OCI-LY3 (cell line): ENCODE data around the gene DEPDC5.

ENCODE experiments used
- H2AFZ ChIP-seq: fragments of 200-600, 300-600 bp; shearing (Covaris generic); 2 replicates; pipeline ENCODE4 v1.6.0; 2014; ENCODE audit warnings: antibody characterized with exemption, low read depth, low read length
- H3K27ac ChIP-seq: fragments of 200-600, 300-600 bp; sonication (generic); 2 replicates; pipeline ENCODE4 v1.5.1; 2014; ENCODE audit warnings: mild to moderate bottlenecking, low read length, moderate library complexity, mixed read lengths
- H3K27me3 ChIP-seq: fragments of 200-600, 300-600 bp; sonication (generic); 2 replicates; pipeline ENCODE4 v1.6.1; 2014; ENCODE audit warnings: low read depth, low read length, mixed read lengths
- H3K36me3 ChIP-seq: fragments of 200-600, 300-600 bp; sonication (generic); replicated peaks from 2 replicates; pipeline ENCODE3; 2014; ENCODE audit warnings: low read depth, low read length, mixed read lengths
- H3K4me1 ChIP-seq: fragments of 300-600, 200-600 bp; sonication (generic); 2 replicates; pipeline ENCODE4 v1.6.1; 2014; ENCODE audit warnings: low read length, mixed read lengths
- H3K4me2 ChIP-seq: fragments of 200-600, 300-600 bp; sonication (generic); 2 replicates; pipeline ENCODE4 v1.6.1; 2014; ENCODE audit warnings: low read length, mixed read lengths
- H3K4me3 ChIP-seq: fragments of 300-600, 200-600 bp; sonication (generic); 2 replicates; pipeline ENCODE4 v1.5.1; 2014; ENCODE audit warnings: antibody characterized with exemption, mild to moderate bottlenecking, low read length, moderate library complexity
- H3K79me2 ChIP-seq: fragments of 300-600, 200-600 bp; shearing (Covaris generic); 2 replicates; pipeline ENCODE4 v1.6.1; 2014; ENCODE audit warnings: mild to moderate bottlenecking, low read length, mixed read lengths
- H3K9ac ChIP-seq: fragments of 300-600, 200-600 bp; shearing (Covaris generic); 2 replicates; pipeline ENCODE4 v1.6.0; 2014; ENCODE audit warnings: mild to moderate bottlenecking, low read length, moderate library complexity
- H3K9me3 ChIP-seq: fragments of 200-600, 300-600 bp; shearing (Covaris generic); 2 replicates; pipeline ENCODE4 v1.6.1; 2014; ENCODE audit warnings: low read length, mixed read lengths; ENCODE audit not compliant: insufficient read depth
- H4K20me1 ChIP-seq: fragments of 200-600, 300-600 bp; sonication (generic); 2 replicates; pipeline ENCODE4 v1.6.1; 2016; ENCODE audit warnings: low read length, mixed read lengths; ENCODE audit not compliant: insufficient read depth
- EZH2phosphoT487 ChIP-seq: fragments of 200-600 bp; shearing (Covaris generic); IDR thresholded peaks from 2 replicates; pipeline ENCODE4 v1.6.1; 2018; ENCODE audit warnings: antibody characterized with exemption, mixed run types, low read depth
- TF ChIP-seq, protein P1 (sequence below): fragments of 200-600, 300-600 bp; sonication (generic); IDR thresholded peaks from 2 replicates; pipeline ENCODE4 v1.5.1; 2014; ENCODE audit warnings: antibody characterized with exemption, low read length, low read depth

DEPDC5 gene

DNA sequence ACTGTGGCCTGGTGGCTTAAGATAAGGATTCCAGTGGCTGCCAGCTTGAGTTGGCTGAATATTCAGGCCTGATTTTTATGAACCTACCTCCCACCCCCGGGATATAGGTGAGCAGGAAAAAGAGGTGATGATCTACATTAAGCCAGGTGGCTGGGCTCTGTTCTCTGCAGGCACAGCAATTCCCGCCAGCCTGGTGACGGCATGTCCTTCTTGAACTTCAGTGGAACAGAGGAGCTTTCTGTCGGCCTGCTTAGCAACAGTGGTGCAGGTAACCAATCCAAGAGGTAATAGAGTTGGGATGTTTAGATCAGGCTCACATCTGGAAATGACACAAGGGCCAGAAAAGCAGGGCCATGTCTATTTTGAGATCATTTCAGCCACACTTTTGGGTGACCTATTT lies 68.7 kb downstream of the DEPDC5 start:
- H3K9ac ChIP-seq, result no peak overlapping the region
- no peak overlapping the region for H3K4me3 ChIP-seq
- TF ChIP-seq EZH2phosphoT487, result no peak
- TF ChIP-seq, protein P1, sequence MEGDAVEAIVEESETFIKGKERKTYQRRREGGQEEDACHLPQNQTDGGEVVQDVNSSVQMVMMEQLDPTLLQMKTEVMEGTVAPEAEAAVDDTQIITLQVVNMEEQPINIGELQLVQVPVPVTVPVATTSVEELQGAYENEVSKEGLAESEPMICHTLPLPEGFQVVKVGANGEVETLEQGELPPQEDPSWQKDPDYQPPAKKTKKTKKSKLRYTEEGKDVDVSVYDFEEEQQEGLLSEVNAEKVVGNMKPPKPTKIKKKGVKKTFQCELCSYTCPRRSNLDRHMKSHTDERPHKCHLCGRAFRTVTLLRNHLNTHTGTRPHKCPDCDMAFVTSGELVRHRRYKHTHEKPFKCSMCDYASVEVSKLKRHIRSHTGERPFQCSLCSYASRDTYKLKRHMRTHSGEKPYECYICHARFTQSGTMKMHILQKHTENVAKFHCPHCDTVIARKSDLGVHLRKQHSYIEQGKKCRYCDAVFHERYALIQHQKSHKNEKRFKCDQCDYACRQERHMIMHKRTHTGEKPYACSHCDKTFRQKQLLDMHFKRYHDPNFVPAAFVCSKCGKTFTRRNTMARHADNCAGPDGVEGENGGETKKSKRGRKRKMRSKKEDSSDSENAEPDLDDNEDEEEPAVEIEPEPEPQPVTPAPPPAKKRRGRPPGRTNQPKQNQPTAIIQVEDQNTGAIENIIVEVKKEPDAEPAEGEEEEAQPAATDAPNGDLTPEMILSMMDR, result no peak
- no peaks in the 10 kb centered on the region for H3K9me3 ChIP-seq
- H4K20me1 ChIP-seq, result no peaks in the 10 kb centered on the region
- H3K36me3 ChIP-seq, result peaks cover 47% of the 10 kb centered on the region
- no peak overlapping the region for H2AFZ ChIP-seq
- H3K27me3 ChIP-seq, result no peaks in the 10 kb centered on the region
- no peaks in the 10 kb centered on the region for H3K79me2 ChIP-seq
- no peak overlapping the region for H3K27ac ChIP-seq
- H3K4me1 ChIP-seq, result no peaks in the 10 kb centered on the region
- H3K4me2 ChIP-seq, result no peak overlapping the region

DNA sequence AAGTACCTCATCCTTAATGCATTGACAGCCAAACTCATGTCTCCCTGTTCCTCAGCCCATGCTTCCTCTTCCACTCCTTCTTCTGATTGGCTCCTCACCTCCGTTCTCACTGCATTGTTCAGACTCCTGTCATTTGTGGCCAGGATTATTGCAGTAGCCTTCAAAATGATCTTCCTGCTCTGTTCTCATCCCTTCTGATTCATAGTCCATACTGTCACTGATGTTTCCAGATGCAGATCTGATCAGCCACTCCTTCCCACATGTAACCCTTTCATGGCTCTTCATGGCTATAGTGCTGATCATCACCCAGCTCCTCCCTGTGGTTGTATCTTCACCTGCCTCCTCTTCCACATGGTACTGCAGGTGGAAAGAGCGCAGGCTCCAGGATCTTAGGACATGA lies 71.7 kb downstream of the DEPDC5 start:
- Histone ChIP-seq H3K9ac (no peak overlapping the region), H4K20me1 (no peaks in the 10 kb centered on the region), H3K36me3 (peaks cover 39% of the 10 kb centered on the region), H3K4me2 (no peak overlapping the region), H3K27ac (no peak overlapping the region), H3K4me1 (peaks cover 6% of the 10 kb centered on the region), H3K4me3 (no peak overlapping the region), H3K27me3 (no peaks in the 10 kb centered on the region), H3K79me2 (no peaks in the 10 kb centered on the region), H3K9me3 (no peaks in the 10 kb centered on the region), H2AFZ (no peak overlapping the region)
- no peak for TF ChIP-seq EZH2phosphoT487
- TF ChIP-seq, protein P1, result no peak

DNA sequence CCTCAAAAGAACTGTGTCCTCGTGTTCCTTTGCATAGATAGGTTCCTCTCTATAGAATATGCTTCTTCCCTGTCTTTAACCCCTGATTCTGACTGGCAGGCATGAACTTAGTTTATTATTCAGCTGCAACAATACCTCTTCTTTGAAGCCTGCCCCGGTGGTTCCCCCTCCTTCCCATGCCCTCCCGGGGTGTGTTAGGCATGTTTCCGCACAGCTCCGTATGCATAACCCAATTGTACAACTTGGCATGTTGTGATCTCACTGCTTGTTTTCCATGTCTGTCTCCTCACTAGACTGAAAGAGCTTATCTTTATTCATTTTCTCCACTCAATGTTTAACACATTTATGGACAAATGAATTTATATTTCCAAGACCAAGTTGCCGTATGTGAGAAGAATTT lies 72.6 kb downstream of the DEPDC5 start:
- peaks cover 34% of the 10 kb centered on the region for H3K36me3 ChIP-seq

DNA sequence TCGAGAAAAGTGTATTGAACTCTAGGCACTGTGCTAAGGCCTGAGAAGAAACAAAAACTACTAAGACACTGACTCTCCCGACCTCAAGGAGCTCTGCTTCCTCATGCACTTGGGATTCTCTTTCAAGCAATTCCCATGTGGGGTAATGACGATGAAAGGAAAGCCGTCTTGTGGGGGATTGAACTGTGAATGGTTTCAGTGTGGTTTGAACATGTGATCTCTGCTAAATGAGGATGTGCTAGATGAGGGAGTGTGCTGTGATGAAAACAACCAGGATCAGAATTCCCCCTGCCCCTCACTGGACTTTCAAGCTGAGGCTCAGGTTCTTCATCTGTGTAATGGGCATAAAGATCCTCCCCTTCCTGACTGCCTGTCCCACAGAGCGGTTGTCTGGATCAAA lies 74.9 kb downstream of the DEPDC5 start:
- H3K4me3 ChIP-seq, result no peak overlapping the region
- H3K27me3 ChIP-seq, result no peaks in the 10 kb centered on the region
- no peak overlapping the region for H2AFZ ChIP-seq
- peaks cover 6% of the 10 kb centered on the region for H3K4me1 ChIP-seq
- H3K9ac ChIP-seq, result no peak overlapping the region
- no peak for TF ChIP-seq EZH2phosphoT487
- TF ChIP-seq, protein P1, result no peak
- peaks cover 21% of the 10 kb centered on the region for H3K36me3 ChIP-seq
- H4K20me1 ChIP-seq, result no peaks in the 10 kb centered on the region
- H3K27ac ChIP-seq, result no peak overlapping the region
- no peaks in the 10 kb centered on the region for H3K9me3 ChIP-seq
- H3K79me2 ChIP-seq, result no peaks in the 10 kb centered on the region
- H3K4me2 ChIP-seq, result no peak overlapping the region

More for the DNA sequence above, 72.6 kb downstream of the DEPDC5 start:
- H3K79me2 ChIP-seq, result no peaks in the 10 kb centered on the region
- no peaks in the 10 kb centered on the region for H3K9me3 ChIP-seq
- H3K27ac ChIP-seq, result no peak overlapping the region
- peaks cover 6% of the 10 kb centered on the region for H3K4me1 ChIP-seq
- H2AFZ ChIP-seq, result no peak overlapping the region
- no peak overlapping the region for H3K9ac ChIP-seq
- no peak for TF ChIP-seq EZH2phosphoT487
- TF ChIP-seq, protein P1, result no peak
- no peaks in the 10 kb centered on the region for H4K20me1 ChIP-seq
- no peaks in the 10 kb centered on the region for H3K27me3 ChIP-seq
- no peak overlapping the region for H3K4me2 ChIP-seq
- H3K4me3 ChIP-seq, result no peak overlapping the region
